Activated CD4-positive, alpha-beta memory T cell treated with anti-CD3 and anti-CD28 coated beads for 36 hours (primary cell): ENCODE results near the gene MAP3K9. TPM values are rescaled to one million over a fixed set of nuclear protein-coding genes. Genes with fewer than 3 reads are reported as not detected.

Experiments
- CTCF ChIA-PET: fragments of 350-600 bp; sonication (Branson Sonifier 250); formaldehyde crosslinking; loops from one replicate; lab custom pipeline; 2021; ENCODE audit warnings: antibody characterized with exemption, inconsistent platforms; lab: Charles Lee
- POLR2A ChIA-PET: fragments of 350-600 bp; sonication (Branson Sonifier 250); formaldehyde crosslinking; loops from one replicate; lab custom pipeline; 2021; ENCODE audit warnings: antibody characterized with exemption; lab: Charles Lee
- DNase-seq: peaks from one replicate; pipeline ENCODE4 v3.0.0-alpha.2; 2020
- H3K27ac Mint-ChIP-seq: one replicate; pipeline ENCODE4 v1.8.0; 2021; ENCODE audit warnings: mixed read lengths
- H3K27me3 Mint-ChIP-seq: one replicate; pipeline ENCODE4 v1.8.0; 2021; ENCODE audit warnings: mixed read lengths
- H3K36me3 Mint-ChIP-seq: one replicate; pipeline ENCODE4 v1.8.0; 2021; ENCODE audit warnings: mixed read lengths
- H3K4me1 Mint-ChIP-seq: one replicate; pipeline ENCODE4 v1.8.0; 2021; ENCODE audit warnings: low read depth, mixed read lengths
- H3K4me3 Mint-ChIP-seq: one replicate; pipeline ENCODE4 v1.8.0; 2021; ENCODE audit warnings: mild to moderate bottlenecking, mixed read lengths
- H3K9me3 Mint-ChIP-seq: one replicate; pipeline ENCODE4 v1.8.0; 2021; ENCODE audit warnings: mixed read lengths
- intact Hi-C: fragments of 100-400 bp; cut with micrococcal nuclease; formaldehyde crosslinking; loops from one replicate; pipeline ENCODE4 v1.15.1; 2023
- total RNA-seq, 2 experiments: library from RNA; stranded (reverse); gene quantifications; one replicate each; pipeline ENCODE4 v1.2.3, GENCODE V29; 2021

The MAP3K9 gene
- total RNA-seq, 2 experiments from 2014 or later: 5.9 to 6.3 TPM

DNA sequence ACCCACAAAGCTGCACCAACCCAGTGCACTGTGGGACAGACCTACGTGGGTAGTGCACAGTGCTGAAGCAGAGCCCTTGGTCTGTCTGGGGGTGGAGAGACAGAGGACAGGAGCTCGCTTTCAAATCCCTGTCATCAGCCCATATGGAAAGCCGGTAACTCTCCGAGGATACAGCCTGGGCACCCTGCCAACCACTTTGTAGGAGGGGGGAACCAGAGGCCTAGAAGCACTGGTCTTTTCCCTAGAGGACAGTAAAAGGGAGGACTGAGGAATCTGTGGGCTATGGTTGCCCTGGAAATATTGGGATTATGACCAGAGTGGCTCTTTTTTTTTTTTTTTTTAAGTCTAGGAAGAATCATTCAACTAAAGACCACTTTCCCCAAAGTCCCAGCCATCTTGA lies 74.3 kb downstream of the MAP3K9 start:
- Mint-ChIP-seq H3K9me3 (no peaks in the 10 kb centered on the region), H3K27ac (no peak overlapping the region), H3K36me3 (peaks cover 14% of the 10 kb centered on the region)

DNA sequence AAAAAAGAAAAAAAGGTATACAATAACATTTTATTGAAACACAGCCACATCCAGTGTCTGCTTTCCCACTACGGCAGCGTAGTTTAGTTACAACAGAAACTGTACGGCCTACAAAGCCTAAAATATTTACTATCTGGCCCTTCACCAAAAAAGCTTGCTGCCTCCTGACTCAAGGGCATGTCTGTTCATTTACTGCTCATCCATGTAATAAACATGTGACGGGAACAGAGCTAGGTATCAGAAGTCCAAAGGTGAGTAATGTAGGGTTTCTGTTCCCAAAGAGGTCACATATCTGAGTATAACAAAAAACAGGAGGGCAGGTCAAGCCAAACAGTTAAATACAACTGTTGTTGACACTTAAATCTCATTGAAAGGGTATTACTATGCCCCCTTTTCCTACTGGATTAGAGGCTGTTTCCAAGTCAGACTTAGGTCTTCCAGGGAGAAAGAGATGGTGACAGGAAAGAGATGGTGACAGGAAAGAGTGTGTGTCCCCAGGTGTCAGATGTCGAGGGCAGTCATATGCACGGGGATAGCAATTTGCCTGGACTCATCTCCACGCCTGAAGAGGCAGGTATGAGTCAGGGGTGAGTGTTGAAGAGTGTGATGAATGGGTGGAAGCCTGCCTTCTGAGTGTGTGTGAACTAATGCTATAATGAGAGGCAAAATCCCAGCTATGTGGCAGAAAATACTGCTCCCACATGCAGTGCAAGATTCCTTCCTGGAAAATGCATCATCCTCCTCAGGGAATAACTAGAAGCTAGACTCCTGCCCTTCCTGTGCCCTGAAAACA lies 77.7 kb downstream of the MAP3K9 start:
- CTCF ChIA-PET: no interaction called here
- Mint-ChIP-seq H3K27me3 (no peaks in the 10 kb centered on the region), H3K9me3 (no peaks in the 10 kb centered on the region), H3K4me1 (no peaks in the 10 kb centered on the region), H3K36me3 (peaks cover 3% of the 10 kb centered on the region), H3K27ac (no peak overlapping the region), H3K4me3 (no peak overlapping the region)
- intact Hi-C loops: no loop called here
- POLR2A ChIA-PET: no interaction called here
- DNase-seq: no peak

More for the DNA sequence above, 74.3 kb downstream of the MAP3K9 start:
- H3K4me1 Mint-ChIP-seq: no peaks in the 10 kb centered on the region
- POLR2A ChIA-PET: no interaction called here
- no peak overlapping the region for H3K4me3 Mint-ChIP-seq
- CTCF ChIA-PET: interaction anchor here (0.7 kb wide), 1 partner anchor 74 kb away, joined by 3 read pairs; no protein-coding TSS in a partner anchor
- intact Hi-C loops: no loop called here
- DNase-seq: no peak
- H3K27me3 Mint-ChIP-seq: no peaks in the 10 kb centered on the region

DNA sequence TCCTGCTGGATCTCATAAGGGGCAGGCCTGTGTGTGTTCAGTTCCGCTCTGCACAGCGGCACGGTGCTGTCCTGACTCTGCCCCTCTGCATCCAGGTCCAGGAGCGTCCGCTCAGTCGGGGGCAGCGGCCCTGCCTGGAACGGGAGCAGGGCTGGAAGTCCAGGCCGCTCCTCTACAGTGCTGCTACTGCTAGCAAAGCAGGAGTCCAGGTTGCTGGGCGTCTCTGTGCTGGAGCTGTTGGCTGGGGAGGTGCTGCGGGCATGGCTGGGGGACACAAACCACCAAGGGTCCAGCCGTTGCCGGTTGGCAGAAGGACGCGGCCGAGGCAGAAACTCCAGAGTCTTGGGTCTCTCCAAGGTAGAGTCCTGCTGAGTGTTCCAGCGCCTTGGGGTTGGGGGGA lies 78.9 kb downstream of the MAP3K9 start:
- Mint-ChIP-seq H3K36me3 (peaks cover 3% of the 10 kb centered on the region), H3K9me3 (no peaks in the 10 kb centered on the region), H3K4me1 (no peaks in the 10 kb centered on the region), H3K4me3 (no peak overlapping the region), H3K27me3 (no peaks in the 10 kb centered on the region), H3K27ac (no peak overlapping the region)
- ChIA-PET POLR2A (no interaction called here), CTCF (no interaction called here)
- intact Hi-C loops: no loop called here
- no peak for DNase-seq

DNA sequence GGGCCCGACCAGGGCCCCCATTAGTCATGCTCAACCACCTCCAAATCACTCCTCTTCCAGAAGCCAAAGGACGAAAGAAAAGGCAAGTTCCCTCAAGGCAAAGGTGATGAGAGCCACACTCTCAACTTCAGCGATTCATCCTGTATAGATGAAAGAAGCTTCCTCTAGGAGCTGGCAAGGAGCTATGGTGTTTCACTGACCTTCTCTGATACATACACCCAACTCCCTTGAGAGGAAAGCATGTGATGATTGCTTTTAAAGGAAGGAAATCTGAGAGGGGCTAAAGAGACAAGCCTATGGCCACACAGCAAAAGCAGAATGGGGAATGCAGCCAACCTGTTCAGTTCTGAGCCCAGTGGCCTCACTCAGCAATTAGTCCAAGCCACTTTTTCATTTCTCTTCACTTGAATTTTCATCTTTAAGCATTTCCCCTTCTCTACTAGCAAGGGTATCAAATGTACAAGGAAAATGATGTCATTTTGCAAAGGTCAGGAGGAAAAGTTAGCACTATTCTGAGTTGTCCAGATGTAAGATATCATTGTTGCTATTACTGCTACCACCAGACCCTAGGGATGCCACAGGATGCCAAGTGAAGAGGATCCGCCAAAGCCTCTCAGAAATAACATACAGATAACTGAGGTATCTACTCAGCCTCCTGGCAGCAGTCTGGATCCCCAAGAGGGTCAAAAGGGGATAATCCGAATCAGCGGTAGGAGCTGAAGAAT lies 82.5 kb downstream of the MAP3K9 start:
- CTCF ChIA-PET: no interaction called here
- intact Hi-C loops: no loop called here
- no peaks in the 10 kb centered on the region for H3K9me3 Mint-ChIP-seq
- H3K4me3 Mint-ChIP-seq: no peak overlapping the region
- no peak for DNase-seq
- POLR2A ChIA-PET: no interaction called here
- H3K4me1 Mint-ChIP-seq: no peaks in the 10 kb centered on the region
- H3K27me3 Mint-ChIP-seq: no peaks in the 10 kb centered on the region
- H3K27ac Mint-ChIP-seq: no peak overlapping the region
- no peaks in the 10 kb centered on the region for H3K36me3 Mint-ChIP-seq

DNA sequence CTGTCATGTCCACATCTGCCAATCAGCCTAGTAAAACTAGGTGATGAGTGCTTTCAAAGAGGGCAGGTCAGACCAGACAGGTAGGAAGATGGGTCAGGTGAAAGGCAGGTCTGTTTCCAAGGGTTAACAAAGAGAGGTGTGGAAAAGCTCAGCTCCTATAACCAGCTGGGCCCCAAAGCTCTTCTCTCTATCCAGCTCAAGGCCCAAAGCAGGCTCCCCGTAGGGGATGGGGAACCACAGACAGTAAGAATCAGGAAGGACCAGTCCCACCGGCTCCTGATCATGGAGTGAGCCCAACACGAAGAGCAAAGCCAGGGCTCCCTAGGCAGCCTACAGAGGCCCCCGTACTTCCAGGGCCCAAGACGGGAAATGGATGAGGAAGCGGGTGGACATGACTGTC lies 84.4 kb downstream of the MAP3K9 start:
- ChIA-PET CTCF (no interaction called here), POLR2A (no interaction called here)
- intact Hi-C loops: no loop called here
- H3K27me3 Mint-ChIP-seq: no peaks in the 10 kb centered on the region
- H3K4me3 Mint-ChIP-seq: no peak overlapping the region
- H3K36me3 Mint-ChIP-seq: no peaks in the 10 kb centered on the region
- no peaks in the 10 kb centered on the region for H3K4me1 Mint-ChIP-seq
- DNase-seq: no peak
- no peak overlapping the region for H3K27ac Mint-ChIP-seq
- no peaks in the 10 kb centered on the region for H3K9me3 Mint-ChIP-seq

DNA sequence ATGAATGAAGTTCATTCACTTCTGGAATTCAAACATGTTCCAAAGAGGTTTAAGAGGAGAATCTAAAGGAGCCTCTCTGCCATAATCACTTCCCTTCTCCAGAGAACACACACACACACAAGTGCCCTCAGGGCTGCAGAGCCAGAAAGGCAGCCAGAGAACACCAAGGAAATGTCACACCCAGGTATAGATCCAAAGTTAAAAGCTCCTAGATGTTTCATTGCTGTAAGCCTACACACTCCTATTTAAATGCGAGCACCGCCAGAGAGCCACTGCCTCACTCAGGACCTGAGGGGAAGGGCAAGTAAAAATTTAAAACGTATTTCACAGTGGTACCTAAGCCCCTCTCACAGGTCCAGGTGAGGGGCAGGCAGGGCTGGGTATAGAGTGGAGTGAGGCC lies 85.2 kb downstream of the MAP3K9 start:
- Mint-ChIP-seq H3K27me3 (no peaks in the 10 kb centered on the region), H3K27ac (no peak overlapping the region), H3K4me1 (no peaks in the 10 kb centered on the region), H3K9me3 (no peaks in the 10 kb centered on the region), H3K4me3 (no peak overlapping the region), H3K36me3 (no peaks in the 10 kb centered on the region)
- no peak for DNase-seq
- intact Hi-C loops: no loop called here
- ChIA-PET POLR2A (no interaction called here), CTCF (interaction anchor here (2.5 kb wide), 1 partner anchor 11 kb away, joined by 9 read pairs; no protein-coding TSS in a partner anchor)

DNA sequence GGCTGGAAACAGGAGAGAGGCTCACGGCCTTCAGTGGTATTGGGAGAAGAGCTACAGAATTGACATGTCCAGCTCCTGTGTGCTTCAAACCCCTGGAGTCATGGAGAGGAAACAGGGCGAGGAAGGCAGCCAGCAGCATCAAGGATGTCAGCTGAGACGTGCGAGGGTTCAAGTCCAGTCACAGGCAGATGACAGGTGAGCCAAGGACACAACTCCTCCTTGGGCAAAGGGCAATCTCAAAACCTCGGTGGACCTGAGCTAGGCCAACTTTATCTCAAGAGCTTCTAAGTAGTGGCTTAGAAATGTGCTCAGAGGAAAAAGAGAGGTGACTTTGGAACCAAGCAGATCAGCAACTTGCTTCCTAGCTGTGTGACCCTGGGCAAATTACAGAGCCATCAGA lies 86.0 kb downstream of the MAP3K9 start:
- no peaks in the 10 kb centered on the region for H3K36me3 Mint-ChIP-seq
- DNase-seq: no peak
- H3K27ac Mint-ChIP-seq: no peak overlapping the region
- intact Hi-C loops: no loop called here
- no peaks in the 10 kb centered on the region for H3K27me3 Mint-ChIP-seq
- POLR2A ChIA-PET: no interaction called here
- CTCF ChIA-PET: interaction anchor here (1.7 to 2.5 kb wide), 2 partner anchors 10 to 94 kb away, joined by 6 to 9 read pairs; no protein-coding TSS in a partner anchor
- no peak overlapping the region for H3K4me3 Mint-ChIP-seq
- no peaks in the 10 kb centered on the region for H3K9me3 Mint-ChIP-seq
- H3K4me1 Mint-ChIP-seq: no peaks in the 10 kb centered on the region

DNA sequence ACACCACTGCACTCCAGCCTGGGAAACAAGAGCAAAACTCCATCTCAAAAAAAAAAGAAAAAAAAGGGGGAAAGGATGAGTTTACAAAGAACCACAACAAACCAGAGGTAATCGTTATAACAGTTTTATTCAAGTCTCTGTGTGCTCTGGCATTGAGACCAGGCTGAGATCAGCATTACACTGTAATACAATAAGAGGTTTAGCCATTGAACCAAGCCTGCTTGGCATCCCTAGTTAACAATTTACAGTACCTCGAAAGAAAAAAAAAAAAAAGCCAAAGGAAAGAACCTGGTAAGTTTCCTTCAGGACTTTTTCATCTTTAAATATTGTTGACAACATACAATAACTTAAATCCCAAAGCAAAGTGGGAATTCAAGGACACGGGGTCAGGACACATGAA lies 86.9 kb downstream of the MAP3K9 start:
- no peaks in the 10 kb centered on the region for H3K36me3 Mint-ChIP-seq
- no peak overlapping the region for H3K4me3 Mint-ChIP-seq
- H3K9me3 Mint-ChIP-seq: no peaks in the 10 kb centered on the region
- CTCF ChIA-PET: interaction anchor here (0.7 to 2.5 kb wide), 5 partner anchors 9 to 1133 kb away, joined by 3 to 9 read pairs (median 4); no protein-coding TSS in a partner anchor
- H3K27me3 Mint-ChIP-seq: no peaks in the 10 kb centered on the region
- no peak for DNase-seq
- no peaks in the 10 kb centered on the region for H3K4me1 Mint-ChIP-seq
- H3K27ac Mint-ChIP-seq: no peak overlapping the region
- POLR2A ChIA-PET: no interaction called here
- intact Hi-C loops: no loop called here

DNA sequence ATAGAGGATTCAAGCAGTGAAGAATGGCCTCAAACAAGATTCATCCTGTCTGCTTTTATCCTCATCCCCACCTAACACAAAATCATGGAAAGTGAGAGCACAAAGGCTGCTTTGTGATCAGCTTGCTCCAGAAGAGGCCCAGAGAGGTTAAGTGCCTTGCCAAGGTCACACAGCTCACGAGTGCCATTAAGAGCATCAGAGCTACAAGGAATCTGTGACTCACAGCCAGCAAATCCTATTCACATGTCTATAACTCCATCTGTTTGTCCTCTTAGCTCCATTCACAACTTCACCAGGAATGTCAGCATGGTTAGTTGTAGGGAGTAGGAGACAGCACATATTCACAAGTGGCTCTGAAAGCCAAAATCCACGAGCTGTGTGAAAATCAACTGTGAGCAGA lies 87.8 kb downstream of the MAP3K9 start:
- DNase-seq: no peak
- no peaks in the 10 kb centered on the region for H3K9me3 Mint-ChIP-seq
- CTCF ChIA-PET: interaction anchor here (0.7 to 1.7 kb wide), 5 partner anchors 10 to 1134 kb away, joined by 3 to 6 read pairs (median 3); no protein-coding TSS in a partner anchor
- H3K27me3 Mint-ChIP-seq: no peaks in the 10 kb centered on the region
- no peak overlapping the region for H3K27ac Mint-ChIP-seq
- H3K4me1 Mint-ChIP-seq: no peaks in the 10 kb centered on the region
- H3K4me3 Mint-ChIP-seq: no peak overlapping the region
- intact Hi-C loops: no loop called here
- POLR2A ChIA-PET: no interaction called here
- no peaks in the 10 kb centered on the region for H3K36me3 Mint-ChIP-seq

DNA sequence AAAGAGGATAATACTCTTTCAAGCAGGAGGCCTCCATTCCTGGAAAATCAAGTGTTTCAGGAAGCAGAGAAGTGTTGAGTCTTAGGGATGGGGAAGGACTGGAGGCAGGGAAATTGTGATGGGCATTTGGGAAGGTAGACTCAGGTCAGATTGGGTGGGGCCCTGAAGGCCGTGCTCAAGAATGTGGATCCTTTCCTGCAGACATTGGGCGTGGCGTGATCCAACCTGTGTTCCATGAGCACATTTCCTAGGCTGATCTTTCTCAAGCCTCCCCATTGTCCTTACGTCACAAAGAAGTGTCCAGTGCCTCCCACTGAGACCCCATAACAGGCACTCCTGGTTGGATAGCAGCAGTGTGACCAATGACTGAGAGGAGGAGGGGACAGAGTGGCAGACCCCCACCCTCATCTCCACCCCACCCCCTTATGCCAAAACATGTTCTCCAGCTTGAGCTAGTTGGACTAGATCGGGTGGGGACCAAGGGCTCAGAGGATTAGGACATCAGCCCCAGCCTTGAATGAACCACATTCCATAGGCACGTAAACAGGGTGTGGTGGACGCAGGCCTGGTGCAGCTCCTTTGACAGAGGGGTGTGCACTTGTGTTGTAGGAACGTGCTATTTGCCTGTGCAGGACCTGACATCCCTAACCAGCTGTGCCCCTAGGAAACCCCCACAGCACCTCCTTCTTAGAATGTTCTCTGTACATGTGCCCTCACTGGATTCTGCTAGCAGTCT lies 90.8 kb downstream of the MAP3K9 start:
- H3K4me1 Mint-ChIP-seq: peaks cover 3% of the 10 kb centered on the region
- CTCF ChIA-PET: no interaction called here
- POLR2A ChIA-PET: no interaction called here
- intact Hi-C loops: no loop called here
- H3K27ac Mint-ChIP-seq: no peak overlapping the region
- H3K36me3 Mint-ChIP-seq: no peaks in the 10 kb centered on the region
- H3K4me3 Mint-ChIP-seq: no peak overlapping the region
- no peak for DNase-seq
- no peaks in the 10 kb centered on the region for H3K9me3 Mint-ChIP-seq
- H3K27me3 Mint-ChIP-seq: no peaks in the 10 kb centered on the region

DNA sequence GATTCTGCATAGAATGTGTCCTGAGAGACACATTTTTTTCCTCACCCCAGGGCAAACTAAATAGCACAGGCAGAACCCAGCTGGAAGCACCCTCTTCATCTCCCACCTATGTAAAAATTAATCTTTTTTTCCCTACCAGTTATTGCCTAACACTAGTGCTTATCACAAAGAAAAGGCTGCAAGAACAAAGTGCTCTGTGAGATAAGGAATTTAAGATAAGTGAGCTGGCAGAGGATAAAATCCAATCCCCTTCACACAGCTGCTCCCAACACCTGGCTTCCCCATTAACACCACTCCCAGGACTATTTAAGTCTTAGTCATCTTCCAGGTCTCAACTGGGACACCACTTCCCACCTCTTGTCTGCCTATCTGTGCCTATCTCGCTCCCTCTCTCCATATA lies 92.4 kb downstream of the MAP3K9 start:
- CTCF ChIA-PET: no interaction called here

DNA sequence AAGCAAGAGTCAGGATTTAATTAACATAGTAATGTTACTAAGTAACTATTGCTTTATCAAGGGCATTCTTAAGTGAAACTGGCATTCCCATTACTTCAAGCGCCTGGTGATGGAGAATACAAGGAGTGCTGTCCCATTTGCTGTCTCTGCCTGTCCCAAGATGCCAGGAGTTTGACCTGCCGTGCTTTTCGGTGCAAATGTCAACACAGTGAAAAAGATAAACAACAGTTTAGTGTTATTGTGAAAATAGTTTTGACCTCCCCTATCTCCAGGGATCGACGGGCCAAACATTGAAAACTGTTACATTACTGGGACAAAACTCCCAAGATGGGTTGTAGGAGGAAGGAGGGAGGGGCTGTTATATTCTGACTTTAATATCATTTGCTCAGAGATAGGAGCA lies 92.8 kb downstream of the MAP3K9 start:
- POLR2A ChIA-PET: no interaction called here
- Mint-ChIP-seq H3K27me3 (no peaks in the 10 kb centered on the region), H3K4me3 (no peak overlapping the region), H3K36me3 (no peaks in the 10 kb centered on the region), H3K9me3 (no peaks in the 10 kb centered on the region), H3K27ac (no peak overlapping the region), H3K4me1 (peaks cover 3% of the 10 kb centered on the region)
- intact Hi-C loops: no loop called here
- CTCF ChIA-PET: interaction anchor here (1.2 to 4.6 kb wide), 2 partner anchors 93 to 102 kb away, joined by 3 to 59 read pairs; no protein-coding TSS in a partner anchor
- no peak for DNase-seq

More for the DNA sequence above, 92.4 kb downstream of the MAP3K9 start:
- peaks cover 3% of the 10 kb centered on the region for H3K4me1 Mint-ChIP-seq
- intact Hi-C loops: no loop called here
- H3K27ac Mint-ChIP-seq: no peak overlapping the region
- no peak overlapping the region for H3K4me3 Mint-ChIP-seq
- no peaks in the 10 kb centered on the region for H3K9me3 Mint-ChIP-seq
- no peaks in the 10 kb centered on the region for H3K36me3 Mint-ChIP-seq
- no peak for DNase-seq
- POLR2A ChIA-PET: no interaction called here
- no peaks in the 10 kb centered on the region for H3K27me3 Mint-ChIP-seq
